ENCODE data around the gene FAM9C.

FAM9C gene

GRCh38 chrX:13001961-13002671, 42.3 kb downstream of the FAM9C start:
- no peak for TF ChIP-seq CTCF (conservative IDR thresholded peaks at IDR 0.05; ENCODE audit: low read depth, low read length)
- no peak for DNase-seq (ENCODE audit: low read depth)
- no peak overlapping the region for H3K4me3 ChIP-seq (ENCODE audit: low read depth, low read length)

- no peak overlapping the region for H3K4me3 ChIP-seq (ENCODE audit: low read depth, low read length)
- TF ChIP-seq CTCF (conservative IDR thresholded peaks at IDR 0.05; ENCODE audit: low read depth, low read length): no peak
- DNase-seq (ENCODE audit: low read depth): no peak
These were observed 43.3 kb downstream of the FAM9C start for GRCh38 chrX:13001097-13001496.

- no peak for TF ChIP-seq CTCF (conservative IDR thresholded peaks at IDR 0.05; ENCODE audit: low read depth, low read length)
- no peak overlapping the region for H3K4me3 ChIP-seq (ENCODE audit: low read depth, low read length)
- DNase-seq (ENCODE audit: low read depth): no peak
These were observed 44.1 kb downstream of the FAM9C start for GRCh38 chrX:13000301-13000811.

GRCh38 chrX:12999422-12999821, 45.0 kb downstream of the FAM9C start:
- DNase-seq (ENCODE audit: low read depth): peak; percentile 77
- H3K4me3 ChIP-seq (ENCODE audit: low read depth, low read length): no peak overlapping the region
- no peak for TF ChIP-seq CTCF (conservative IDR thresholded peaks at IDR 0.05; ENCODE audit: low read depth, low read length)

GRCh38 chrX:12997906-12998687, 46.3 kb downstream of the FAM9C start:
- TF ChIP-seq CTCF (conservative IDR thresholded peaks at IDR 0.05; ENCODE audit: low read depth, low read length): no peak
- no peak for DNase-seq (ENCODE audit: low read depth)

GRCh38 chrX:12996934-12997435, 47.4 kb downstream of the FAM9C start:
- TF ChIP-seq CTCF (conservative IDR thresholded peaks at IDR 0.05; ENCODE audit: low read depth, low read length): no peak
- DNase-seq (ENCODE audit: low read depth): no peak
- H3K4me3 ChIP-seq (ENCODE audit: low read depth, low read length): no peak overlapping the region

More at GRCh38 chrX:12997906-12998687, 46.3 kb downstream of the FAM9C start:
- H3K4me3 ChIP-seq (ENCODE audit: low read depth, low read length): no peak overlapping the region

Data from choroid plexus epithelial cell (primary cell).